ENCODE measurements around the gene DLL3.

- TF ChIP-seq CTCF (IDR thresholded peaks at IDR 0.05): no peak
- TF ChIP-seq POLR2A (IDR thresholded peaks at IDR 0.05): no peak
Measured at GRCh38 chr19:39481229-39481545, 17.6 kb upstream of the DLL3 start.
